ENCODE measurements around the gene SOST. TPM values are rescaled to one million over a fixed set of nuclear protein-coding genes. Genes with fewer than 3 reads are reported as not detected.

SOST gene
- total RNA-seq, 2 experiments from 2014 or later = not detected

DNA sequence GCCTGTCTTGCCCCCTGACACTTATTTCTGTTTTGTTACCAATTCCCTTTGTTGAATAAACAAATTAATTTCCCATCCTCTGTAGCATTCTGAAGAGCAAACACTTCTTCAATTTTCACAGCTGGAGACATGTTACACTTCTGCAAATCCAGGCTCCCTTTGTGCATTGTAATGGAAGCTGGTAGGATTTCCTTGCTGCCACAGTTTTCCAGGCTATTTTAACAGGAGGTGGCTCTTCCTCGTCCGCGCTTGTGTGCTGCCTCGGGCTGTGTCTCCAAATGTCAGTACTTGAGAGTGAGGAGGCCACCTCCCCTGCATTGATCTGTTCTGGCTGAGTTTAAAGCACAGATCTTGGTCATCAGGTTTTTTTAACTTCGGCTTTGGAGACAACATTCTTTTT, 40.0 kb downstream of the SOST start:
- H3K9me3 Mint-ChIP-seq = no peaks in the 10 kb centered on the region
- H3K27me3 Mint-ChIP-seq = peaks cover 17% of the 10 kb centered on the region
- H3K4me1 Mint-ChIP-seq (ENCODE audit: low read depth) = peaks cover 25% of the 10 kb centered on the region
- intact Hi-C loops (cut with micrococcal nuclease) = no loop called here
- H3K4me3 Mint-ChIP-seq = no peak overlapping the region
- no peak for DNase-seq
- no peak overlapping the region for H3K27ac Mint-ChIP-seq
- ChIA-PET POLR2A (no interaction called here), CTCF (no interaction called here)
- peaks cover 4% of the 10 kb centered on the region for H3K36me3 Mint-ChIP-seq

- ChIA-PET POLR2A (no interaction called here), CTCF (no interaction called here)
- no peaks in the 10 kb centered on the region for H3K9me3 Mint-ChIP-seq
- H3K4me3 Mint-ChIP-seq = no peak overlapping the region
- no peak for DNase-seq
- intact Hi-C loops (cut with micrococcal nuclease) = no loop called here
- peaks cover 22% of the 10 kb centered on the region for H3K27me3 Mint-ChIP-seq
- H3K36me3 Mint-ChIP-seq = peaks cover 4% of the 10 kb centered on the region
- H3K27ac Mint-ChIP-seq = no peak overlapping the region
- H3K4me1 Mint-ChIP-seq (ENCODE audit: low read depth) = peaks cover 29% of the 10 kb centered on the region
Observed at GRCh38 chr17:43717913-43718312, 40.7 kb downstream of the SOST start.

- CTCF ChIA-PET = interaction anchor here (0.6 to 2.1 kb wide), 7 partner anchors 17 to 958 kb away, joined by 3 to 11 read pairs (median 6); partner anchors contain the start of gene SOST
- no peak for DNase-seq
- peaks cover 17% of the 10 kb centered on the region for H3K4me1 Mint-ChIP-seq (ENCODE audit: low read depth)
- peak overlapping the region; percentile 44 for H3K4me3 Mint-ChIP-seq
- H3K27ac Mint-ChIP-seq = no peak overlapping the region
- POLR2A ChIA-PET = no interaction called here
- intact Hi-C loops (cut with micrococcal nuclease) = no loop called here
- H3K36me3 Mint-ChIP-seq = no peaks in the 10 kb centered on the region
- H3K9me3 Mint-ChIP-seq = no peaks in the 10 kb centered on the region
- peaks cover 42% of the 10 kb centered on the region for H3K27me3 Mint-ChIP-seq
Observed at GRCh38 chr17:43714465-43715149, 44.0 kb downstream of the SOST start.

GRCh38 chr17:43713494-43714162, 45.0 kb downstream of the SOST start:
- H3K27me3 Mint-ChIP-seq = peaks cover 42% of the 10 kb centered on the region
- CTCF ChIA-PET = interaction anchor here (0.9 to 2.1 kb wide), 9 partner anchors 16 to 165 kb away, joined by 3 to 11 read pairs (median 6); partner anchors contain the start of gene SOST

GRCh38 chr17:43712397-43712796, 46.2 kb downstream of the SOST start:
- ChIA-PET CTCF (interaction anchor here (2.0 kb wide), 1 partner anchor 19 kb away, joined by 6 read pairs; no protein-coding TSS in a partner anchor), POLR2A (no interaction called here)
- no peak for DNase-seq
- peaks cover 42% of the 10 kb centered on the region for H3K27me3 Mint-ChIP-seq
- peaks cover 12% of the 10 kb centered on the region for H3K4me1 Mint-ChIP-seq (ENCODE audit: low read depth)
- no peak overlapping the region for H3K4me3 Mint-ChIP-seq
- intact Hi-C loops (cut with micrococcal nuclease) = no loop called here
- H3K9me3 Mint-ChIP-seq = no peaks in the 10 kb centered on the region
- H3K36me3 Mint-ChIP-seq = no peaks in the 10 kb centered on the region
- no peak overlapping the region for H3K27ac Mint-ChIP-seq

More at GRCh38 chr17:43713494-43714162, 45.0 kb downstream of the SOST start:
- POLR2A ChIA-PET = interaction anchor here (0.6 kb wide), 1 partner anchor 837 kb away, joined by 3 read pairs; no protein-coding TSS in a partner anchor
- intact Hi-C loops (cut with micrococcal nuclease) = no loop called here
- Mint-ChIP-seq H3K4me3 (peak overlapping the region; percentile 48), H3K9me3 (no peaks in the 10 kb centered on the region), H3K27ac (no peak overlapping the region), H3K36me3 (no peaks in the 10 kb centered on the region), H3K4me1 (ENCODE audit: low read depth) (peaks cover 12% of the 10 kb centered on the region)
- peak; percentile 39 for DNase-seq

DNA sequence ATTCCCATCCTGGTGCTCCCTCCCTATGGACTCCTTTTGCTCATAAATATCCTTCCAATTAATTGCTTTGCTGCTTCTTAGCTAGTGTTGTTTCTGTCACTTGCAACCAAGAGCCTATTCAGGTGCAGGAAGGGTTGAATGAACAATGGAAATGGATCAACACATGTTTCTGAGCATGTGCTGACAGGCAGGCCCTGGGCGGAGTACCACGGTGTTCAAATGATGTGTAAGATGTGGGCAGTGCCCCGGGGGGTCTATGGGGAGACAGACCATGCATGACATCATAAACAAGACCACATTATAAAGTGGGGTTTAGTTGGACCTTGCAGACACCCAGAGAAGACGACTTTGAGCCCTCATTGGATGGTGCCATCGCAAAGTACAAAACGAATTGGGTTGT, 48.5 kb downstream of the SOST start:
- ChIA-PET CTCF (no interaction called here), POLR2A (no interaction called here)
- Mint-ChIP-seq H3K9me3 (no peaks in the 10 kb centered on the region), H3K27ac (no peak overlapping the region), H3K27me3 (peaks cover 35% of the 10 kb centered on the region), H3K4me1 (ENCODE audit: low read depth) (peaks cover 12% of the 10 kb centered on the region), H3K4me3 (no peak overlapping the region), H3K36me3 (no peaks in the 10 kb centered on the region)
- intact Hi-C loops (cut with micrococcal nuclease) = no loop called here
- DNase-seq = no peak

- POLR2A ChIA-PET = no interaction called here
- intact Hi-C loops (cut with micrococcal nuclease) = no loop called here
- no peak overlapping the region for H3K4me3 Mint-ChIP-seq
- H3K9me3 Mint-ChIP-seq = no peaks in the 10 kb centered on the region
- CTCF ChIA-PET = interaction anchor here (0.7 to 4.9 kb wide), 2 partner anchors 15 to 50 kb away, joined by 3 to 18 read pairs; partner anchors contain the start of gene SOST
- H3K27ac Mint-ChIP-seq = no peak overlapping the region
- peaks cover 8% of the 10 kb centered on the region for H3K4me1 Mint-ChIP-seq (ENCODE audit: low read depth)
- H3K36me3 Mint-ChIP-seq = no peaks in the 10 kb centered on the region
- no peak for DNase-seq
- peaks cover 29% of the 10 kb centered on the region for H3K27me3 Mint-ChIP-seq
Observed at GRCh38 chr17:43709210-43709609, 49.4 kb downstream of the SOST start.

DNA sequence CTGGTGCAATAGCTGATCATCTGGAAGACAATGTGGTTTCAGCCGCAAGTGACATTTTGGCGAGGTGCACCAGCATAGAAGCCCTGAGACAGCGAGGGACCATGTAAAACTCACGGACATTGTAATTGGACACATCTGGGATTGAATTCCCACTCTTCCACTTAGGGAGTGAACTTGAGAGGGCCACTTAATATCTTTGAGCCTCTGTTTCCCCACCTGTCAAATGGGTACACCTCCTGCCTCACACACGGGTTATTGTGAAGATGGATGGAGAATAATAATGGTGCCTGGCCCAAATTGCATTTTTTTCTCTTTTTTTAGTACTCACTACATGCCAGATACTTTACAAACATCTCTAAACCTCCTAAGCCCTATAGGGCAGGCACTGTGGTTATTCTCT, 51.4 kb downstream of the SOST start:
- DNase-seq = no peak
- Mint-ChIP-seq H3K36me3 (no peaks in the 10 kb centered on the region), H3K27me3 (peaks cover 15% of the 10 kb centered on the region), H3K4me3 (no peak overlapping the region), H3K27ac (no peak overlapping the region), H3K9me3 (no peaks in the 10 kb centered on the region), H3K4me1 (ENCODE audit: low read depth) (peaks cover 3% of the 10 kb centered on the region)
- ChIA-PET POLR2A (no interaction called here), CTCF (interaction anchor here (1.3 to 4.9 kb wide), 3 partner anchors 12 to 56 kb away, joined by 4 to 18 read pairs (median 4); partner anchors contain the start of gene SOST)
- intact Hi-C loops (cut with micrococcal nuclease) = no loop called here

DNA sequence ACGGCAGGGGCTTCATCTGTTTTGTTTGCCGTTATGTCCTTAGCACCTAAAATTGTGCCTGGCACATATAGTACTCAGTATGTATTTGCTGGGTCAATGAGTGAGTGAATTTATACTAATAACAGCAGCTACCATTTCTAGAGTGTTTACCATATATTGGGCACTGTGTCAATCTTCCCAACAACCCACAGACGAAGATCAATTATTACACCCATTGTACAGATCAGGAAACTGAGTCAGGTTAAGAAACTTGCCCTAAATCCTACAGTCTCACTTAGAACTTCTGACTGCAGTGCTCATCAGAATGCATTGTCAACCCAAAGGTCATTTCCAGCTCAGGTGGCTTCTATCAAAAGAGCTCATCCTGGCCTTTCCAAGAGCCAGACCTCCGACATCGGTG, 52.4 kb downstream of the SOST start:
- H3K27ac Mint-ChIP-seq = no peak overlapping the region
- no peaks in the 10 kb centered on the region for H3K36me3 Mint-ChIP-seq
- ChIA-PET CTCF (interaction anchor here (1.7 to 4.9 kb wide), 2 partner anchors 53 to 57 kb away, joined by 4 to 18 read pairs; partner anchors contain the start of gene SOST), POLR2A (no interaction called here)
- peaks cover 7% of the 10 kb centered on the region for H3K4me1 Mint-ChIP-seq (ENCODE audit: low read depth)
- H3K4me3 Mint-ChIP-seq = no peak overlapping the region
- no peak for DNase-seq
- intact Hi-C loops (cut with micrococcal nuclease) = no loop called here
- H3K27me3 Mint-ChIP-seq = peaks cover 12% of the 10 kb centered on the region
- H3K9me3 Mint-ChIP-seq = no peaks in the 10 kb centered on the region

Other genes starting within 250 kb of the SOST start
- gene ETV4, start 212.5 kb downstream of the SOST start, total RNA-seq = 1 to 10 TPM; 2.7 to 4.2 TPM
- gene MEOX1, start 96.9 kb downstream of the SOST start, total RNA-seq = under 1 TPM; 0.34 to 0.67 TPM
- gene DUSP3, start 20.2 kb upstream of the SOST start, total RNA-seq = 10 to 100 TPM; 13.8 to 14.8 TPM
- gene CFAP97D1, start 21.6 kb upstream of the SOST start, total RNA-seq = not detected
- under 1 TPM; 0.41 to 0.62 TPM for gene MPP3, start 74.4 kb upstream of the SOST start, total RNA-seq
- not detected for gene CD300LG, start 88.4 kb upstream of the SOST start, total RNA-seq
- 1 to 10 TPM; 1.8 to 2.0 TPM for gene MPP2, start 148.7 kb upstream of the SOST start, total RNA-seq
- under 1 TPM in 1 of 2 experiments, not detected in 1; 0.90 TPM for gene PPY, start 183.7 kb upstream of the SOST start, total RNA-seq
- gene PYY, start 195.1 kb upstream of the SOST start, total RNA-seq = not detected
- 1 to 10 TPM; 1.5 to 1.7 TPM for gene NAGS, start 245.8 kb upstream of the SOST start, total RNA-seq

Data from activated CD4-positive, alpha-beta memory T cell treated with anti-CD3 and anti-CD28 coated beads for 36 hours (primary cell).